Astrocyte (in vitro differentiated cells and primary cell): Measurements from ENCODE around the gene SNCG.
"Not testable (repeated sequence)": the region's sequence is repeated elsewhere in the genome, so short reads cannot be mapped to it uniquely, and the experiment has no call there.

ENCODE experiments used
- CTCF ChIP-seq: IDR thresholded peaks from 2 replicates; pipeline ENCODE4 v1.5.1; 2011; ENCODE audit warnings: low read depth, mild to moderate bottlenecking, inconsistent platforms, low read length, moderate library complexity; ENCODE audit not compliant: insufficient read depth
- EZH2 ChIP-seq: IDR thresholded peaks from 2 replicates; pipeline ENCODE4 v1.6.1; 2012; ENCODE audit warnings: mild to moderate bottlenecking, low read length, inconsistent platforms; ENCODE audit not compliant: insufficient read depth

- not testable (repeated sequence) for TF ChIP-seq CTCF, EZH2
These were observed 18.3 kb upstream of the SNCG start for GRCh38 chr10:86940076-86940475.
